ACHN (cell line): Measurements from ENCODE around the gene PDGFA.
"Not testable (repeated sequence)": the region's sequence is repeated elsewhere in the genome, so short reads cannot be mapped to it uniquely, and the experiment has no call there.

ENCODE experiments used
- DNase-seq: peaks from one replicate; pipeline ENCODE4 v3.0.0-alpha.2; 2015
- in situ Hi-C: cut with HindIII; loops from 2 replicates; pipeline ENCODE4 v1.10.0; 2017; ENCODE audit warnings: low sequenced_read_pairs, low pct_ligation_motif_present, low pct_unique_long_range_greater_than_20kb

Gene PDGFA

DNA sequence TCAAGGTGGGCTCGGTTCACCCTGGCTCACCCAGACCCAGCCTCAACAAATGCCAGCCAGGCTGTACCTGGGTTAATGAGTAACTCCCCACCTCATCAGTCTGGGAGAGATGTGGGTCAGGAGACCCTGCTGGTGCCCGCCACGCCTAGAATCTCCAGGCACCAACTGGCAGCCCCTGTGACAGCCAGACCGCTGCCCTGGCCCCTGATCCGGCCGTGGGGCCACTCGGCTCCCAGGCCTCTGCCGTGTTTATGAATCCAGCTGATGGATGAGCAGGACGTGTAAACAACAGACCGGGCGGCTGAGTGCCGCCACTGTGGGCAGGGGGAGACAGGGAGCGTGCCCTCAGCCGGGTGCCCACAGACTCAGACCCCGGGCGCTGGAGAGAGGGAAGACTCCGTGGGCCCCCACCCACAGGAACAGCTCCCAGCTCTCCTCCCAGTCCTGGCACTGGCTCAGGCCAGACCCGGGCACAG is 34.0 kb upstream of the PDGFA start:
- DNase-seq, result no peak
- in situ Hi-C loops, result no loop called here

DNA sequence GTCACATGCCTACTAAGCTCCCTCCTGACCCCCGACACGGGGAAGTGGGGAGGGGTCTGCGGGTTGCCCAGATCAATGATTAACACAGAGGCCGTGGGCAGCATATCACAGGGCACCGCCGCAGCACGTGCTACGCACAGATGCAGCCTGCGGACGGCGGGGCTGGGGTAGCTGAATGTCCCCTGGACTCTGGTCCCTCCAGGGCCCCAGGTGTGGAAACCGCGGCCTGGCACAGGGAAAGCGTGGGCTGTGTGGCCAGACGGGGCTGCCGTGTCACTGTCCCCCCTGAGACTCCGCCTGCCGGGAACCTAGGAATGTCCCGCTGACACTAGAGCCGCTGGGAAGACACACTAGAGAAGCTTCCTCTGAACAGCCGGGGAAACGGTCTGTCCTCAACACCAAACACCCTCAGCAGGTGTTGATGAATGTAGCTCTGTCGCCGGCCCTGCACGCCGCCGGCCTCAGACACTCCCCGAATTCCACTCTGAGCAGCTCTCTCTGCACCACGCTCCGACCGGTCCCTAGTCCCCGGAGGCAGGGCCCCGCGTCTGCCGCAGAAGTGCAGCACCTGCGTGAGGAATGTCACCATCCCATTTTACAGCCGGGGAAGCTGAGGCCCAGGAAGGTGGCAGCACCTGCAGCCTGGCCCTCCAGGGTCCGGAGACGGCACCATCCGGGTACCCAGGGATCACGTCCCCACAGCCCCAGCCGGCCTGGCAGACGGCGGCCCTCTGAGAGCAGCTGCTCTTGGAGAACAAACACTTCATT is 33.4 kb upstream of the PDGFA start:
- no peak for DNase-seq
- in situ Hi-C loops, result no loop called here

DNA sequence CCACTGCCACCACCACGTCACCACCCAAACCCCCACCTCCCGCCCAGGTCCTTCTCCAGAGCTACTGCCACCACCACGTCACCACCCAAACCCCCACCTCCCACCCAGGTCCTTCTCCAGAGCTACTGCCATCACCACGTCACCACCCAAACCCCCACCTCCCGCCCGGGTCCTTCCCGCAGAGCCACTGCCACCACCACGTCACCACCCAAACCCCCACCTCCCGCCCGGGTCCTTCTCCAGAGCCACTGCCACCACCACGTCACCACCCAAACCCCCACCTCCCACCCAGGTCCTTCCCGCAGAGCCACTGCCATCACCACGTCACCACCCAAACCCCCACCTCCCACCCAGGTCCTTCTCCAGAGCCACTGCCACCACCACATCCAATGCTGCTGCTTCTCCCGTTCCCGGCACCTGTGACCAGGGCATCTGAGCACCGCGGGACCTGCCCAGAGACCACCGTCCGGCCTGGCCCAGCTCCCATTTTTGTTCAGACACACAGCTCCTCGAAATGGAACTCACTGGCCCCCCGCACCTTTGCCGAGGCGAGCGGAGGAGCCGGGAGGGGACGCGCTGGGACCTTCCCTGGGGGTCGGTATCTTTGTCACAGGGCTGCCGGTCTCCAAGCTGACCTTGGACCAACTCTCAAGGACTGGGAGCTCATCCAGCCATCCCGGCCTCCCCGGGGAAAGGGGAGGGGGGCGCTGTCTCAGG is 32.7 kb upstream of the PDGFA start:
- in situ Hi-C loops, DNase-seq: not testable (repeated sequence)

DNA sequence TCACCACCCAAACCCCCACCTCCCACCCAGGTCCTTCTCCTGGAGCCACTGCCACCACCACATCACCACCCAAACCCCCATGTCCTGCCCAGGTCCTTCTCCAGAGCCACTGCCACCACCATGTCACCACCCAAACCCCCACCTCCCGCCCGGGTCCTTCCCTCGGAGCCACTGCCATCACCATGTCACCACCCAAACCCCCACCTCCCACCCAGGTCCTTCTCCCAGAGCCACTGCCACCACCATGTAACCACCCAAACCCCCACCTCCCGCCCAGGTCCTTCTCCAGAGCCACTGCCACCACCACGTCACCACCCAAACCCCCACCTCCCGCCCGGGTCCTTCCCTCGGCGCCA is 31.9 kb upstream of the PDGFA start:
- in situ Hi-C loops, DNase-seq: not testable (repeated sequence)

DNA sequence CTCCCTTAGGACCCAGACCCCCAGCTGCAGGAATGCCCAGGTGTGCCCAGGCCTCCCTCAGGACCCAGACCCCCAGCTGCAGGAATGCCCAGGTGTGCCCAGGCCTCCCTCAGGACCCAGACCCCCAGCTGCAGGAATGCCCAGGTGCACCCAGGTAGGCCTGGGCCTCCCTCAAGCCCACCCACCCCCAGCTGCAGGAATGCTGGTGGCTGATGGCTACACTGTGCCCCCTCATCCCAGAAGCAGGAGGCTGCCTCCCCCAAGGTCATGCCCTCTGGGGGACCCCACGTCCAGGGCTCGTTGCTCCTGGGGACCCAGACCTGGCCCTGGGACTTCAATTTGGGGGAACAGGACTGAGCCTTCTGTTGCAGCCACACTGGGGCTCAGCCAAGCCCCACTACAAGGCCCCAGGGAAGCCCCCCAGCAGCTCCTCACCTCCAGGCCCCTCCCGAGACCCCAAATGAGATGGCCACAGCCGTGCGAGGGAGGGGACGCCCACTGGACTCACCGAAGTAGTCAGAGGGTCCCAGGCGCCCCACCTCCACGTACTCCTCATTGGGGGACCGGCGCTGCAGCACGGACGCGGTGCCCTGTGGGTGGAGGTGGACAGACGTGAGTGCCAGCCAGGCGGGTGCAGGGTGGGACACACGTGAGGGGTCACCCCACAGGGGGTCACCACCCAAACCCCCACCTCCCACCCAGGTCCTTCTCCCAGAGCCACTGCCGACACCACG is 31.4 kb upstream of the PDGFA start:
- in situ Hi-C loops, result no loop called here
- no peak for DNase-seq

DNA sequence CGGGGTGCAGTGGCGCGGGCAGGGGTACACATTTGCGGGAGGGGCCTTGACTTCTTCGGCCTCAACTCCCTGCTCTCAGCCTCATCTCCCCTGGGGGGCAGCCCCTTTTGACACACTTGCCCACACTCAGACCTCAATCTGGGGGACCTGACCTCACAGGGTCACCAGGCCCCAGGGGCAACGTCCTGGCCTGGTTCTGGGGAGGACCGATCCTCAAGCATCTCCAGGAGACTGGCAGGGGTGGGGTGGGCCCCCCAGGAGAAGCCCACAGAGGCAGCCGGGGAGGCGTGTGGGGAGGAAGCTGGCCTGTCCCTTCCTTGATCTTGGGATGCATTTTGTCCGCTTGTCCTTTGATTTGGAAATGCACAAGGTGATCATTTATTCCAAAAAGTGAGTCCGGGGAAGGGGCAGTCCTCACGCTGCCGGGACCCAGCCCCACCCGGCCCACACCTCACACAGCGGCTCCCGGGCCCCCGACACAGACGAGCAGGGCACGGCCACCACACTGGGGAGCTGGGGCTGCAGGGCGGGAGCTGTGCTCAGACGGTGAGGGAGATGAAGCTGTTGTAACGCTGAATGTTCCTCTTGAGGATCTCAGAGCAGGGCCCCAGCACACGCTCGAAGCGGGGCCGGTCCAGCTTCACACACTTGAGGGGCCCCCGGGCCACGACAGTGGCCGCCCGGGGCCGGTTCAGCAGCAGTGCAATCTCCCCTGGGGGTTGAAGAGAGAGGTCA is 30.4 kb upstream of the PDGFA start:
- no peak for DNase-seq
- in situ Hi-C loops, result no loop called here

DNA sequence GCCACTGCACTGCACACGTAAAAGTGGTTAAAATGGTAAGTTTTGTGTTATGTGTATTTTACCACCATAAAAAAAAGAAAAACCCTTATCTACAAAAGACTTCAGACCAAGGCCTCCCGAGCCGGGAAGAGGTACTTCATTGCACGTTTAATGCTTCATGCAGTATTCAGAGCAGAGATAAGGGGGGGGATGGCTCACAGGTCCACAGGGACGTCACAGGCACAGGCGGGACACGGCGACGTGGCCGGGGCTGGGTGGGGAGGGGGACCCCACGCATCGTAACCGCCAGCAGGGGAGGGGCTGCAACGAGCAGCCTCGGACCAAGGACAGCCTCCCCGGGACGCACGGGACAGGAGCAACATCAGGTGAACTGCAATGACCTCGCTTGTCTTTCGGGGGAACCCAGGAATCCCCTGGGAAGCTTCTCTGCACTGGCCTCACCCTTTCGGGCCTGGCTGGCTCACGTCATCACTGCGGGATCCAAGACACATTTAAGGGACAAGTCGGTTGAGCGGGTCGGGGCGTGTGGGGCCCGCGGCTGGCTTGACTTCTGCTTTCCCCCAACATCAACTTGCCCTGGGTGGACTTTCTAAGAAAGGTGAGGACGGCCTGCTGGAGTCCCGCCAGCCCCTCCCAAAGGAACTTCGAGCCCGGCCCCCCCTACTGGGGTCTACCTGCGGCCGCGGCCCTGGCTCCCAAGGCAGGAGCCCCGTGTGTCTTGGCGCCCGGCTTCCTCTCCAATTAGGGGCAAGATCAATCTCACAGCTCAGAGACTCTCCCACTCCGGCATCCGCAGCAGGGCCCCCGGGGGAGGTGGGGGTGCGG is 29.6 kb upstream of the PDGFA start:
- in situ Hi-C loops, result no loop called here
- no peak for DNase-seq

DNA sequence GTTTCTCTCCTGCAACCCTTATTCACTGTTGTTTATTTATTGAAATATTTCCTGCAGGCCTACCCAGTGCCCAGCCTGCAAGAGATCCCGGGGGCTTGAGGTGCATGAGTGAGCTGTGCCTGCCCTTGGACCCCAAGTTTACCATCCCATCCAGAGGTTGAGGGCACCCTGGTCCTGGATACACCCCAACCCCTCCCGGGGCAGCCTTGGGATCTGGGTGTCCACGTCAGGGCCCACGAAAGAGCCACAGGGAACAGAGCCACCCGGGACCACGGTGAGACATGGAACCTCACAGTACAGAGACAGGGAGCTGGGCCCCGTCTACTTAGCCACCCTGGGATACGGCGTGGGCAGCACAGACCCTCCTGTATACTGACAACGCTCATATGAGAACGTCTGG is 28.8 kb upstream of the PDGFA start:
- no peak for DNase-seq
- in situ Hi-C loops, result no loop called here

DNA sequence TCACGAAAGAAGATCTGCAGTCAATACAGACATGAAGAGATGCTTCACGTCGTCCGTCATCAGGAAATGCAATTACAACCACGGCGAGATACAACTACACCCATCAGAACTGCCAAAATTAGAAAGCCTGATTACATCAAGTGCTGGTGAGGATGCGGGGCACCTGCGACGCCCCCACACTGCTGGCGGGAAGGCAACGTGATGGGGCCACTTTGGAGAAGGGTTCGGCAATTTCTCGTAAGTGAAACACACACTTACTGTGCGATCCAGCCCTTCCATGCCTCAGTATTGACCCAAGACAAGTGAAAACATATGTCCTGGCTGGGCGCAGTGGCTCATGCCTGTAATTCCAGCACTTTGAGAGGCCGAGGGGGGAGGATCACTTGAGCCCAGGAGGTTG is 25.8 kb upstream of the PDGFA start:
- in situ Hi-C loops, result no loop called here

DNA sequence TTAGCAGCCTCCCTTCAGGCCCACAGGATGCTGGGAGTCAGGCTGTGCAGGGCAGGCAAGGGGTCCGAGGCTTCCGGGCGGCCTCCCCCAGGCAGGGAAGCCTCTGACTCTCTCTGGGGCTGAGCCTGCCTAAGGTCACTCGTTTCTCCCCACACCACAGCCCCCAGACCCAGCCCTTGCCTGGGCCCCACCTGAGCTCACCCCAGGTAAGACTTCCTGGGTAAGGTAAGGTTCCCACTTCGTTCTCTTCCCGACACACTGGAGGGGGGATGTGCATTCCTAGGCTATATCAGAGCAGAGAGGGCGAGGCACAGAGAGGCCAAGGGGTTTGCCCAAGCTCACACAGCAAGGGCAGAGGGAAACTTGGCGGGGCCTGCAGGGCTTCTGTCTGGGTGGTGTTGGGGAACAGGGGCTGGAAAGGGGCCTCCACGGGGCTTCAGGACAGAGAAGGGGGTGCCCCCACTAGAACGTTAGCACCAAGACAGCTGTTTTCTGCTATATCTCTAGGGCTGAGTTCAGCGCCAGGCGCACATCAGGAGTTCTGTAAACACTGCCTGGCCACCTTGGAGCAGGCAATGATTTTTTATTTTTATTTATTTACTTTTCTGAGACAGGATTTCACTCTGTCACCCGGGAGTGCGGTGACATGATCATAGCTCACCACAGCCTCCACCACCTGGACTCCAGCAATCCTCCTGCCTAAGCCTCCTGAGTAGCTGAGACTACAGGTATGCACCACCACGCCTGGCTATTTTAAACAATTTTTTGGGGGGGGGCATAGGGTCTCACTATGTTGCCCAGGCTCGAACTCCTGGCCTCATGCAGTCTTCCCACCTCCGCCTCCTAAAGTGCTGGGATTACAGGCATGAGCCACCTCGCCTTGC is 24.9 kb upstream of the PDGFA start:
- in situ Hi-C loops, result no loop called here
- DNase-seq, result no peak

More for the DNA sequence above, 25.8 kb upstream of the PDGFA start:
- DNase-seq, result no peak

DNA sequence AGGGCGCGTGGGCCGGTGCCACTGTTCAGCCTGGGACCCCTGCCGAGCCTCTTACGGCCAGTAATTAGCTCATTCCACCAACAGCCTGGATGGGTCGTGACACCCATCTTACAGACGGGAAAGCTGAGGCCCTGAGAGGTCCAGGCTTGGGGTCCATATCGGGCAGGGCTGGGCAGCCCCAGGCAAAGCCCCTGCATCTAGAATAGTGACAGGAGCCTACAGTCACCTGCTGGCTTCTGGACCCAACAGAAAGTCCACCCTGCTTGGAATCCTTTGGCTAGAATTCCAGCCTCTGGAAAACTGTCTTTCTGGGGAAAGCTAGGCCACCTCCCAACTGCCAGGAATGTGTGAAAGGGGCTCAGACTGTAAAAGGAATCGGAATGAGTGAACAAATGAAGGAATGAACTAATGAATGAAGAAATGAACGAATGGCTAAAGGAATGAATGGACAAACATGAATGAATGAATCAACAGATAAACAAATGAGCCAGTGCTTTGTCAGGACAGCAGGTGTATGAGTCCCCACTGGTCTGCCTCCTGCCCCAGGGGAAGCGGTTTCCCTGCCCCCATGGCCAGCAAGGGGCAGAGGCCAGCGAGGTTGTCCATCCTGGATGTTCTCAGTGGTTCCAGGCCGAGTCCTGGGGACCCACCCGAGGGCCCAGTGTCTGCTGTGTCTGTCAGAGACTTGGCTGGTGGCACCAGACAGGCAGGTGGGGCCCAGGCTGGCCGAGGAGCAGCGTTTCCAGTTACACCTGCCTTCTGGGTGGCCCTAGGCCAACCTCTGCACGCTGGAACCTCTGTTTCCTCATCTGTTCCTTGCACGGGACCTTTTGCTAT is 24.1 kb upstream of the PDGFA start:
- no peak for DNase-seq
- in situ Hi-C loops, result no loop called here

DNA sequence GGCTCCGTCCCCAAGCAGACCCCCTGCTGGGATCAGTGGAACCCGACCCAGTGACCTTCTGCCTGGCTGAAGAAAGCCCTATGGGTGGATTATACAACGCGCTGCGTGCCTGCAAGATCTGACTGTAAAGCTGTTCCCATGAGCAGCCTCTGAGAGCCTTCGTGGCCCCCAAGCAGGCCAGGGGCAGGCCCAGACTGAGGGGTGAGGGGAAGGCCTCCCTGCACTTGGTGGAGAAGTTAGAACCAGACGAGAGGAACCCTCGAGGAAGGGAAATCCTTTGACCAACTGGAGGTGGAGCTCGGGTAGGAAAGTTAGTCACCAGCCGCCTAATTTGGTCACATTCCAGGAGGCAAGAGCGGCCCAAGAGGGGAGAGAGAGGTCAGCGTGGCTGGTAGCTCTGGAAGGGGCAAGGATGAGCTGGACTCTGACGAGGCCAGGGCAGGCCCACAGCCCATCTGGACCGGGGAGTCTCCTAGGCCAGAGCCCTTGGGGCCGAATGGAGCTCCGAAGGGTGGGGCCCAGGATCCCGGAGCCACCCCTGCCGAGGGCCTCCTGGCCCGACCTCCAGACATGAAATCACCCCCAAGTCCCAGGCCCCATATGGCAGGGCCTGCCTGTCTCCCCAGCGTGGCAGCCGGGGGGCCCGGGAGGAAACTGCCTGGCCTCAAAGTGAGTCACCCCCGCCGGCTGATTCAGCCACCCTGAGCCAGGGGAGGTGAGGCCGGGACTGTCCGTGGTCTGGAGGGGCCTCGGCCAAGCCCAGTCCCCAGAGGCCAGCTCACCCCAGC is 23.3 kb upstream of the PDGFA start:
- in situ Hi-C loops, result no loop called here
- peak; percentile 95 for DNase-seq

DNA sequence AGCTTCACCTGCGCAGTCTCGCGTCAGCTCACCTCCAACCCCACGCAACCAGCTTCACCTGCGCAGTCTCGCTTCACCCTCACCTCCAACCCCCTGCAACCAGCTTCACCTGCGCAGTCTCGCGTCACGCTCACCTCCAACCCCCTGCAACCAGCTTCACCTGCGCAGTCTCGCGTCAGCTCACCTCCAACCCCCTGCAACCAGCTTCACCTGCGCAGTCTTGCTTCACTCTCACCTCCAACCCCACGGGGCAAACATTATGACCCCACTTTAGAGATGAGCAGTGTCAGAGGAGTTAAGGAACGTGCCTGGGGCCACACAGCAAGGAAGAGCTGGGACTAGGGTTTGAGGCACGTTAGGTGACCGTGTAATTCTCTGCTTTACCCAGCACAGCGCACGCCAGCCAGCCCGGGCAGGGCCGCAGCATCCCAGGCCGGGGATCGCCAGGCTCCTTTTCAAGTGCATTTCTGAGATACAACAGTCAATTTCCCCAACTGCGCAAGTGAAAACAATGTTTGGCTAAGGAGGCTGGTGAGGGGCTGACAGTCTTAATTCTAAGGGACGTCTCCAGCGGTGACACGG is 22.6 kb upstream of the PDGFA start:
- in situ Hi-C loops, result no loop called here
- no peak for DNase-seq

DNA sequence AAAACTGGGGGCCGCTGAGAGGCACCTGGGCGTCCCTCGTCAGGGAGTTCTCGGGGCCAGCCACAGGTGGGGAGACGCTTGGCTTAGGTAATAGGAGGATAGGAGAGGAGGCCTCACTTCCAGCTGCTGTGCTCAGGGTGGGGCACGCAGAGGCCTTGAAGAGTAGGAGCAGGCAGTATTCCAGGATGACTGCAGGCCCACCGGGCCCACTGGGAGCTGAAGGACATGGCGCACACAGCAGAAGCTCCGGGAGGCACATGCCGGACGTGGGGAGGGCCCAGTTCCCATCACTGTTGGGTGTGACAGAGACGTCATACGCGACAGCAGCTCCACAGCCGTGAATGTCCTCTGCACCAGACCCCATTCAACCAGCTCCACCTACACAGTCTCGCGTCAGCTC is 22.0 kb upstream of the PDGFA start:
- in situ Hi-C loops, result no loop called here
- no peak for DNase-seq

DNA sequence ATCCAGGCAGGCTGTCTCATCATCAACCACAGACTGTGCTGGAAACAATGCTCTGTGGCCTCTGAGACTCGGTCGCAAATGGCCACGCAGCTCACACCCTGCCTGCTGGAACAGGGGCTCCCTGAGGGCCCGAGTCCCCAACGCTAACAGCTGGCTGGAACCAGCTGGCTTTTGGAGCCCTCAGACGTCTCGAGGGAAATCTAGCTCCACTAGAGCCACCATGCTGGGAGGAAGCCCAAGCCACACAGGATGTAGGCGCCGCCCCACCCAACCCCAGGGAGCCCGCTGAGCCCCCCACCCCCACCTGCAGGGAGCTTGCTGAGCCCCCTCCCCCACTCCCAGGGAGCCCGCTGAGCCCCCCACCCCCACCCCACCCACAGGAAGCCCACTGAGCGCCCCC is 21.4 kb upstream of the PDGFA start:
- no peak for DNase-seq
- in situ Hi-C loops, result no loop called here
